Right forelimb (tissue), 1 donor: ENCODE results near the gene PGBD1.
A peak's percentile ranks its signal among the peaks of the same experiment; 100 is the strongest.
"Not testable (repeated sequence)": the region's sequence is repeated elsewhere in the genome, so short reads cannot be mapped to it uniquely, and the experiment has no call there.

Experiments used
- DNase-seq: peaks from one replicate; pipeline ENCODE4 v3.0.0-alpha.2; 2018

Gene PGBD1

DNA sequence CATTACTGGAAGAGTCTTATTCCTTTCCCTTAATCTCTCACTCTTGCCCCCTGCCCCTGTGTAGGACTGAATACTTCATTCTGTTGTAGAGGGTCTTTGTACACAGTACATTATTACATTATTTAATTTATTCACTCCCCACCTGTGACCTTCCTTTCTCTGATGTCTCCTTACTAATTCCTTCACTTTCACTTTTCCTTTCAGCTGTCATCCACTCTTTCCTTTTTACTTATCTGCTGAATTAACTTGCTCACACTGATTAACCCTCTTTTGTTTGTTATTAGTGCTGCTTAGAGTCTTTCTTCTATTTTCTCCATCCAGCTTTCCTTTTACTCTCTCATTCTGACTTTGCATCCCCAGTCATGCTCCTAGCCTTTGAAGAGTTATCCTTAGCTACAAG lies 6.5 kb upstream of the PGBD1 start:
- no peak for DNase-seq

DNA sequence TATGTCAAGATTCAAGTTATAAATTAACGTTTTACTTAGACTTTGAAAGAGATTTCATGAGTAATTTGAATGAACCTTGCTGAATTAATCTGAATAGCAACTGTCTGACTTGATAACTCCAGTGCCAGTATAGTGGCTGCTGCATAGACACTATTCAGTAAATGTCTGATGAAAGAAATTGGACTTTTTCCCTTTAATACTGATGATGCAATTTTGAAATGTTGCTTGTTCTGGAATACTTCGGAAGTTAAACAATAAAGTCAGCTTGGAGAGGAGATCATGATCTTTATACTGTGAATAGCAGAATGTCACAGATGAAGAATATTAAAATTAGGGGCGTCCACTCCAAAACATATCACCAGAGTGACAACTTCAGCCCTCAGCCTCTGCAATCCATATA lies 3.6 kb upstream of the PGBD1 start:
- no peak for DNase-seq

DNA sequence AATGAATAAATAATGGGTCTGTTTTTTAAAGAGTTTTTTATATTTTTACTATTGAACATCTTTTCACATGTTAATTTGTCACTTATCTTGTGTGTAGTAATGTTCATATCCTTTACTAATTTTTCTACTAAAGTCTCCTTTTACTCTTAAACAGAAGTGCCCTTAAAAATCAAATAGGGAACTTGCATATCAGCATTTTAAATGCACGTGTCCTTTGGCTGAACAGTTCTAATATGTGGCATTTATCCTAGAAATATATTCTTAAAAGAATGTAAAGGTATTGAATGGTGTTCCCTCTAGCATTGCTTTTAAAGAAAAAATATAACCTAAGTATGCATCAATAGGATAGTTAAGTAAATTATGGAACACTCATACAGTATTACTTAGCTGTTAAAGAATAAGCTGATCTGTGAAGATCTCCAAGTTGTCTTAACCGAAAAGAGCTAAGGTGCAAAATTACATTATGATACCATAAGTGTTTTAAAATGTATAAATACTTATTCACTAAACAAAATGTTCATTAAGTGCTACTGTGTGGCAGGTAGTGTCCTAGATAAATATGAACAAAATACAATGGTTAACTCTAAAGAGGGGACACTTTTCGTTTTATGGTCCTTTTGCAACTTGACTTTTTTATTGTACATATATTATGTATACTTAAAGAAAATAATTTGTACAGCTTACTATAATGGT lies 631 bp upstream of the PGBD1 start:
- DNase-seq, result no peak

DNA sequence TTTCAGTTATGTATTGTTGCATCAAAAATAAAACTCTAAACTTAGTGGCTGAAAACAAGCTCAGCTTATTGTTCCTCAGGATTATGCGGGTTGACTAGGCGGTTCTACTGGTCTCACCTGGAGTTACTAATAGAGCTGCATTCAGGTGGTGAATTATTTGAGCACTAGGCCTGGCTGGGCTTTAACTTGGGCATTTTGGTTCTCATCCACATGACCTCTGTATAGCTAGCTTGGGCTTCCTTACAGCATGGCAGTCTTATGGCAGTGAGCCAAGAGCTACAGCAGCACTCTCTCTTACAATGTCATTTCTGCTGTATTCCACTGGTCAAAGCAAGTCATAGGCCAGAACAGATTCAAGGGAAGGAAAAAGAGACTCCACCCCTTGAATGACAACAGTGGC lies 1.6 kb downstream of the PGBD1 start:
- DNase-seq, result no peak

DNA sequence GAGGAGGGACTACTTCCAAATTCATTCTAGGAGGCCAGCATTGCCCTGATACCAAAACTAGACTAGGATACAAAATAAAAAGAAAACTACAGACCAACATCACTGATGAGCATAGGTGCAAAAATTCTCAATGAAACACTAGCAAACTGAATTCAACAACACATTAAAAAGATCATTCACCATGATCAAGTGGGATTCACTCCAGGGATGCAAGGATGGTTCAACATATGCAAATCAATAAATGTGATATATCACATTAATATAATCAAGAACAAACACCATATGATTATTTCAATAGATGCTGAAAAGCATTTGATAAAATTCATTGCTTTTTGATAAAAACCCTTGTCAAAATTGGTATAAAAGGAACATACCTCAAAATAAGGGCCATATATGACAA lies 10.2 kb downstream of the PGBD1 start:
- DNase-seq, result no peak

DNA sequence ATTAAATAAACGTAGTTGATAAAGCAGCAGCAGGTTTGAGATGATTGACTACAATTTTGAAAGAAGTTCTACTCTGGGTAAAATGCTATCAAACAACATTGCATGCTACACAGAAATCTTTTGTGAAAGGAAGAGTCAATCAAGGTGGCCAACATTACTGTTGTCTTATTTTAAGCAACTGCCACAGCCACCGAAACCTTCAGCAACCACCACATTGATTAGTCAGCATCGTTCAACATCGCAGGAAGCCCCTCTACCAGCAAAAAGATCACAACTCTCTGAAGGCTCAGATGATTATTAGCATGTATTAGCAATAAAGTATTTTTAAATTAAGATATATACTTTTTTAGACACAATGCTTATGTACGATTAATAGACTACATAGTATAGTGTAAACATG lies 14.0 kb downstream of the PGBD1 start:
- no peak for DNase-seq

DNA sequence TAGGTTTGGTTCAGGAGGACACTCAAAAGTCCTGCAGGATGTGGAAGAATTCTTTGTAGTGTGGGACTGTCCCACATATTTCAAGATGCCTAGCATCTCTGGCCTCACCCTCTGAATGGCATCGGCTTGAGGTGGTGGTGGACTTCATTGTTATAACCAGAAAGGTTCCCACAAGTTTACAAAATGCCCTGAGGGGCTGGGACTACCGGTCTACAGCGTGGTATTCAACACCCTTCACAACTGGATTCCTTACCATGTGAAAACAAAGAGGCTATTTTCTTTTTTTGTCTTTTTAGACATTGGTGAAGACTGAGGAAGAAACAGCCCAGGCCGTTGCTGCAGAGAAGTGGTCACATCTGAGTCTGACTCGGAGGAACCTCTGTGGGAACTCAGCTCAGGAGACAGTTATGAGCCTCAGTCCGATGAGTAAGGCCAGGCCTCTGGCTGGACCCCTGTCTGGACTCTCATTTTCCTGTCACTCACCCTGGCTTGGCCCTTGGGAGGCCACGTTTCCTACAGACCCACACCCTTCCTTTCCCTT lies 15.2 kb downstream of the PGBD1 start:
- DNase-seq, result no peak

DNA sequence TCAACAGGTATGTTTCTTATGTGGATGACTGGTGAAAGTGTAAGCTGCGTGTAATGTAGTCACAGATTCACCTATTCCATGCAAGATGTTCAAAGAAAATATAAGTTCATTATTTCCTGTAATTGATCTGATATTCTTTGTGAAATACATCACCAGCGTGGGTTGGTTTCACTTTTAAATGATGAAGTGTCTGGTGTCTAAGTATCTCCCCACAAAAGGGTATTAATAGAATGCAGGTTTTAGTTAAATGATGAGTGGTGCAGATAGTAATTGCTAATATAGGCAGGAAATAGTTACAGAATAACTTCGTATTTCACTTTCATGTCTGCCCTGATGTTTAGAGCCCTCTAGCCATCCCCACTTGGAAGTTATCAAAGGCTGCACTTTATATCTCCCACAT lies 22.2 kb downstream of the PGBD1 start:
- DNase-seq, result no peak

DNA sequence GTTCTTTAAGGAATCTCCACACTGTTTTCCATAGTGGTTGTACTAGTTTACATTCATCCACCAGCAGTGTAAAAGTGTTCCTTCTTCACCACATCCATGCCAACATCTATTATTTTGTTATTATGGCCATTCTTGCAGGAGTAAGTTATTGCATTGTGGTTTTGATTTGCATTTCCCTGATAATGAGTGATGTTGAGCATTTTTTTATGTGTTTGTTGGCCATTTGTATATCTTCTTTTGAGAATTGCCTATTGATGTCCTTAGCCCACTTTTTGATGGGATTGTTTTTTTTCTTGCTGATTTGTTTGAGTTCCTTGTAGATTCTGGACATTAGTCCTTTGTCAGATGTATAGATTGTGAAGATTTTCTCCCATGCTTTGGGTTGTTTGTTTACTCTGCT lies 25.0 kb downstream of the PGBD1 start:
- DNase-seq, result not testable (repeated sequence)

DNA sequence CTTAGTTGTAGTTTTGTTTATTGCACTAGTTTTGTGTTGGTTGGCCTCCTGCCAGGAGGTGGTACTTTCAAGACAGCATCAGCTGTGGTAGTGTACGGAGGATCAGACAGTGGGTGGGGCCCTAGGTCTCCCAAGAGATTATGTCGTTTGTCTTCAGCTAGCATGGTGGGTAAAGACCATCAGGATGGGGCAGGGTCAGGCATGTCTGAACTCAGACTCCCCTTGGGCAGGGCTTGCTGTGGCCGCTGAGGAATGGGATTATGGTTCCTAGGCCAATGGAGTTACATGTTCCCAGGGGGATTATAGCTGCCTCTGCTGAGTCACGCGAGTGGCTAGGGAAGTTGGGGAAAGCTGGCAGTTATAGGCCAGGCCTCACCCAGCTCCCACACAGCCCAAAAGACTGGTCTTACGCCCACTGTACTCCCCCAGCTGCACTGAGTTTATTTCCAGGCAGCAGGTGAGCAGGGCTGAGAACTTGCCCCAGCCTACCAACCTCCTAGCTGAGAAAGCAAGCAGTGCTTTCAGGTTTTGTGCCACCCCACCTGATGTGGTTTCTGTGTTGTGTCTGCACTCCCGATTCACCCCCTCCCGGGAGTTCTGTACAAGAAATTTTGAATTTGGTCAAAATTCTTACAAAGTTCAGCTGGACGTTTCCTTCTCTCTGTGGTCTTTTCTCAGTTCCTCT lies 29.9 kb downstream of the PGBD1 start:
- no peak for DNase-seq

DNA sequence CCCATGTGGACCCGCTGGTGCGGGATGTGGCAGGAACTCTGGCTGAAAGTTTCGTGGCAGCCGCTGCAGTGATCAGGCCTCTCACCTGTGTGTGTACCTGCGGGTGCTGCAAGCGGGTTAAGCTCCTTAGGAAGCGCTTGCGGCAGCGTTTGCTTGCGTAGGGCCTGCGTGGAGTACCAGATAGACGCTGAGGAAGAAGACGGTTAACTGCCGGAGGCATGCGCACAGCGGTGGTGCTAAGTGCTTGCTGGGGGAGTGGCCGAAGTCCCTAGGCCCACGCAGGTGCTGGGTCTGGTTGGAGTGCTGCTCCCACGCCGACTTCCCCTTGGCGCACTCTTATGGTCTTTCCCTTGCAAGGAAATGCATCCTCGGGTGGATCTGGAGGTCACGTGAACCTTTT lies 31.6 kb downstream of the PGBD1 start:
- DNase-seq, result no peak

DNA sequence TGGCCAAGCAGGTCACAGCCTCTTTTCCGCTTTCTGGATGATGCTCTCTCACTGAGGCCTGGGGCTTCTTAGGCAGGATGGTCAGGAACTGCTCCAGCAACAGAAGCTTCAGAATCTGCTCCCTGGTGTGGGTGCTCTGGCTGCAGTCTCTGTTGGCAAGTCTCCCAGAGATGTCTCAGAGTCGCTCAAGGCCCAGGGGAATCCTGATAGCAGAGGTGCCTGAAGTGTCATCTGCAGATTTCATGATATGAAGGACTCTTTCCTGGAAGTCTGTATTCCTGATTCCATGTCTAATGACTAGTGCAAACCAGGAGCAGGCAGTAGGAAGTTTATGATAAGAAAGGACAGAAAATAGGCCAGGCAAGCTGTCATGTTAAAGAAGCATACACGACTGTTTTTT lies 34.3 kb downstream of the PGBD1 start:
- DNase-seq, result no peak

DNA sequence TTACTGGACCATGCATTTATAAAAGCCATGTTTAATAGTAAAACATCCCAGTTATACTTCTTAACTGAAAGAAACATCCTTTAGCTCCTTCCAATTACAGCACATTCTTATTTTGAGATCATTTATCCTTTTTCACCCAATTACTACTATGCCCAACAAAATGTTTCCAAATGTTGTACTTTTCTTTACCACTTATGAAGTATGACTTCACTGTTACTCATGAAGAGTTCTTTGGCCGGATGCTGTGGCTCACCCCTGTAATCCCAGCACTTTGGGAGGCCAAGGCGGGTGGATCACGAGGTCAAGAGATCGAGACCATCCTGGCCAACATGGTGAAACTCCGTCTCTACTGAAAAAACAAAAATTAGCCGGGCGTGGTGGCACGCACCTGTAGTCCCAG lies 36.5 kb downstream of the PGBD1 start:
- DNase-seq, result not testable (repeated sequence)

DNA sequence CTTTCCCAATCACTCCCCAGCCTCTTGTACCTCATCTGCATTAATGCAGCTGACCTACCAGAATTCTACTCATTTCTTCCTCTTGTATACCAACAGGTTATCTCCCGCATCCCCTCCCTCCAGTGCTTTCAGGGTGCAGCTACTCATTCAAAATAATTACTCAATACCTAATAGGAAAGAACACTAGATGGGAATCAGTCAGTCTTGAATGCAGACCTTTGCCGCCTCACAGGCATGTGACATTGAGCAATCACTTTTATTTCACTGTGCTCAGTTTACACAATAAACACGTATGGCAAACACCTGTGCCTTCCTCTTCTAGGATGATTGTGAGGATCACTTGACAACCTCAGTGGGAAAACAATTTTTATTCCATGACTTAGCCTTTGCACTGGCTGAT lies 41.3 kb downstream of the PGBD1 start:
- DNase-seq, result no peak

DNA sequence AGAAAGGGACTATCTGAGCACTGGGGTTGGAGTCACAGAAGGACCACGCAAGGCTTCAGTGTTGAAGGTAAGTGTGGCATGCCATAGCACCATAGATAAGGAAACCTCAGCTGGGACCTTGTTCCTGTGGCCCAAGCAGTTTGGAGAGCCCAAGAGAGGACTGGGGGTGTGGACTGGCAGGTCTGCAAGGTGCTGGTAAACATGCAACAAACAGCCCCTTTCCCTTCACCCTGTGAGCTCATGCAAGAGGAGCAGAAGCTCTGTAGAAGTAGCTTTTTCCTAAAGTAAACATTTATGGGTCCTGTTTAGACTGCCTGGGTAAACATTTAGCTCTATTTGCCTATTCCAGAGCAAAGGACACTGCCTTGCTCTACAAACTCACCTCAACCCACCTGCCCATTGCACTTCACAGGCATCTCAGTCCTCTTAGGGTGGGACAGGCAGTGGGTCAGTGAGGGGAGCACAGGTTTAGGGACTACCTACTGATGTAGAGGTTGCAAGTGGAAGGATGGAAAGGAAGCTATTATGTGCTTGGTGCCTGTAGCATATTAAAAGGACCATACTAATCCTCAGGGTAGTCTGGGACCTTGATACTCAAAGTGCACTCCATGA lies 42.5 kb downstream of the PGBD1 start:
- no peak for DNase-seq

DNA sequence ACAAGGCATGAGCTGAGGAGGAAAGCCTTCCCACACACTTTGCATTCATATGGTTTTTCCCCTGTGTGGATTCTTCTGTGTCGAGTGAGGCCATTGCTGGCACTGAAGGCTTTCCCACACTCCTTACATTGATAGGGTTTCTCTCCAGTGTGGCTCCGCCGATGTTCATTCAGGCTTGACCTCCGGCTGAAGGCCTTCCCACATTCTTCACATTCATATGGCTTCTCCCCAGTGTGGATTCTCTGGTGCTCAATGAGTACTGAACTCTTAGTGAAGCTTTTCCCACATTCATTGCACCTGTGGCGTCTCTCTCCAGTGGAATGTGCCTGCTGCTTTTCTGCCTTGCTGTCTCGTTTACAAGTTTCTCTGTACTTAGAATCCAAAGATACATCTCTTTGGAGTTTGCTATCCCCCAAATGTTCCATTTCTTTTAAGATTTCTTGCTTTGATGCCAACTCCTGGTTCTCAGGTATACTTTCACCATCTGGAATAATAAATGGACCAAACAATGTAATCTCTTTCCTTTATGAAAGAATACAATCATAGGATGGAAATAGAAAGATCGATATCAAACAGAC lies 45.1 kb downstream of the PGBD1 start:
- DNase-seq, result no peak

DNA sequence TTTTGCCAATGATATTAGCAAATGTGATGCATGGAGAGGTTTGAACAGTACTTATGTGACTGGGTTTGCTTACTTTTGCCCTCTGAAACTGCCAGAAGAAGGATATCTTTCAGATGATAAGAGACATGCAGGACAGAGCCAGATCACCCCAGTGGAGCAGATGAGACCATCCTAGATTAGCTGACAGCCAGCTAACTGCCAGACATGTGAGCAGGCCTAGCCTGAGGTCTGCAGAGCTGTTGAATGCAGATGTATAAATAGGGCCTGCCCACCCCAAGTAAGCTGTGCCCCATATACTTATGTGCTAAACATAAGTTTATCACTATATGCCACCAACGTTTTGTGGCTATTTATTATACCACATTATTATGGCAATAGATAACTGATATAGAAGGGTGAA lies 48.7 kb downstream of the PGBD1 start:
- no peak for DNase-seq

DNA sequence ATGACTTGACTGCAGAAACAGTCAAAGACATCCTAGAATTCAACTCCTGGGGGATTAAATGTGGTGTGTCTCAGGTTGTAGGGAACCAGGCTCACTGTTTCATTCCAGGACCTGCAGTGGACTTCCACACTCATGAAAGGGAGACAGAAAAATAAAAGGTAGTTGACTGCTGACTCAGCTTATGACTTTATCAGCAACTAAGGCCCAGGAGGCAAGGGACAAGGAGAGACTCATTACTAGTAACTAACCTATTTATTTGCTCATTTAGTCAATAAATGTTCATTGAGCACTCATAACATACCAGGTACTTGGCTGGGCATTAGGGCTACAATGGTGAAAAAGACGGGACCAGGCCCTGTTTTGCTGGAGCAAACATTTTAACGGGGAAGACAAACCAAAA lies 51.7 kb downstream of the PGBD1 start:
- no peak for DNase-seq

DNA sequence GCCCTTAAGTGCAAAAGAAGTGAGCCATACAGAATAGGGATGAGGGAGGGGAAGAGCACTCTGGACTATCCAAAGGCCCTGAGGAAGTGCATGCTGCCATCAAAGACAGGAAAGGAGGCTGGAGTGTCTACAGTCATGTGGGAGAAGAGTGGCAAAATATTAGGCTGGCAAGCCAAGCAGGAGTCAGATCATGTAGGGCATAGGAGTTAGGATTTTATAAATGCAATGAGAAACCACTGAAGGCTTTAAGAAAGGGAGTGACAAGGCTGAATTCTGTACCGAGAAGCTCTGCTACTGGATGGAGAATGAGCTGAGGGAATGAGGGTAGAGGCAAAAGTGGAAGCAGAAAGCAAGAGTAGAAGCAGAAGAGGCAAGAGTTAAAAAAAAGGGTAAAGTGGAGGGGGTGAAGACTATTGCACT lies 52.2 kb downstream of the PGBD1 start:
- DNase-seq, result no peak

DNA sequence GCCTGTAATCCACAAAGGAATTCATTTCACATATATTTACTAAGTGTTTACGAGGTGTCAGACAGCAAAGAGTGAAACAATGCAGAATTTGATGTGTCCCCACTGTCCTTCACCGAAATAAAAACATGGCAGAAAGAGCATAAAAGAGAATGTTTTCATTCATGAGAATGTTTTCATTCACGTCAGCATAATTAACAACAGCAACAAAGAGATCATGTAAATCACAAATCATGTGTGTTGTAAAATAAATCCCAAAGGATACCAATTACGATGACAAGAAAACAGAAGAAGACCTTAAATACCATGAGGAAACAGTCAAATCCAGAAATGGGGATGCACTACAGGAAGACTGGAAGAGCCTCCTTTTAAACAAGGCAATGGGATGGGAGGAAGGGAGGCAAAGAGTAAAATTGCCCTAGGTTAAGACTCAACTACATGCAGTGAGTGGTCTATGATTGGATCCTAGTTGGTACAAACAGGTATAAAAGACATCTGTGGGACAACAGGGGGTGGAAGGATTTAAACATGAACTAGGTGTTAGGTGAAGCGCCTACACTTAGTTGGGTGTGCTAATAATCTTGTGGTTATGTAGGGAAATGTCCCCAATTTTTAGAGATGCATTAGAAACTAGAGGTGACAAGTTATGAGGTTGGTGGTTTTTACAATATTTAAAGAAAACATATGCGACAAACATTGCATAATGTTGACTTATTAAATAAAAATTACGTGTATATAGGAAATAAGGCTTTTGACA lies 53.1 kb downstream of the PGBD1 start:
- DNase-seq, result no peak

DNA sequence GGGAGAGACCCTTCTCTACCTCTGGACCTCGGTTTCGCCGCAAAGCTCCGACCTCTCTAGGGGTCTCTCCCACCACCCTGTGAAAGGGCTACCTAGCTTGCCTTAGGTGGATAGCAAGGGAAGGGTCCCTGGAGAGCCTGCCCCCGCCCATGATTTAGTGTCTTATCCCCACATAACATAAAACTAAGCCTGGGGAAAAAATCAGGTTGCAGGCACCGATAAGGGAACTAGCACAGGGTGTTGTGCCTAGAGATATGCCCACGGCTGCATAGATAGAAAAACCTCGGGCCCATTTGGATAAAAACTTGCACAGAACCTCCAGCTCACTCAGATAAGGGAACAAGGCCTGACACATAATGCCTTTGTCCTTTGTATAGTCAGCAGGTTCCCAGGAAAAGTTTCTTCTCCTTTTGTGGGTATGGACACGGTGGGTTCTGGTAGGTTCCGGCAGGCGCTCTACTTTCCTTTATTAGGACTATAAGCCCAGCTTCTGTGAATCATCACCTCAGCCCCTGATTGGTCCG lies 53.7 kb downstream of the PGBD1 start:
- DNase-seq, result no peak

DNA sequence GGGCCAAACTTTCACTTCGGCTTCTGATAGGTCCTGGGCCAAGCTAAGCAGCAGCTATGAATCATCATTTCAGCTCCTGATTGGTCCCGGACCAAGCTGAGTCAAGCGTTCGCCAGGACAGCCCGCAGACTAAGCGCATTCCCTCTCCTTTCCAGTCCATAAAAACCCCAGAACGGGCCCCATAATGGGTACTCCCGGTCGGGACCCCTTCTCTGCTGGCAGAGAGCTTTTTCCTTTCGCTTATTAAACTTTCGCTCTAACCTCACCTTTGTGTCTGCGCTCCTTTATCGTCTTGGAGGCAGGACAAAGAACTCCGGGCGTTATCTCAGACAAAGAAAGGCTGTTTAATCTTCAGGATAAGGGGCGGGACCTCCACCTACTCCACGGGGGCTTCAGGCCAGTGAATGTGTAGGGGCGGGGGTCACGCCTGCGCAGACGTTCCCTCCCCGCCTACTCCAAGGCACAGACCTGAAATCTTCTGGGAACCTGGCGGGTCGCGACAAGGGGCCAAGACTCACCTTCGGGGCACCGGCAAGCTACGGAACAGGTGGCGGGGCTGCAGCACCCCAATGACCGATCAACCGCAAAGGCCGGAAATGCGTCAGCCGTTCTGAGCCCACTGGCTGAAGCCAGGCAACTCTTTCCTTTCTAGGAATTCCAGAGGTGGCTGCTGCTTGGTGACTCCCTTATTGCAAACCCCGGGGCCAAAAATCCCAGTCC lies 54.4 kb downstream of the PGBD1 start, which contains the start of gene ZSCAN31:
Gene ZSCAN31, minus strand, starts transcription at position 585 of the 720 bp plus-strand sequence. CDS start 6,465 bp downstream, outside the sequence.
- peak; percentile 92 for DNase-seq
